Kidney epithelial cell (primary cell): Measurements from ENCODE around the gene LRRC9. TPM values are rescaled to one million over a fixed set of nuclear protein-coding genes. Genes with fewer than 3 reads are reported as not detected.

Experiments used
- DNase-seq: peaks from one replicate; pipeline ENCODE4 v3.0.0-alpha.2; 2010; ENCODE audit warnings: low read depth
- H3K27me3 ChIP-seq: 2 replicates; pipeline ENCODE4 v1.6.0; 2011; ENCODE audit warnings: low read length; ENCODE audit not compliant: control insufficient read depth, insufficient read depth
- H3K36me3 ChIP-seq: 2 replicates; pipeline ENCODE4 v1.5.1; 2011; ENCODE audit warnings: low read length; ENCODE audit not compliant: control insufficient read depth, insufficient read depth
- H3K4me3 ChIP-seq: 2 replicates; pipeline ENCODE4 v1.5.1; 2011; ENCODE audit warnings: low read depth, mild to moderate bottlenecking, control low read depth, low read length
- total RNA-seq: library from RNA; depleted of rRNA; stranded (reverse); fragments of >200 nt; gene quantifications from 2 replicates; pipeline ENCODE4 v1.2.3, GENCODE V29; 2015
- TF ChIP-seq, protein P1 (sequence below): IDR thresholded peaks from 2 replicates; pipeline ENCODE4 v1.5.1; 2011; ENCODE audit warnings: mild to moderate bottlenecking, moderate library complexity, low read length, control low read depth, inconsistent platforms; ENCODE audit not compliant: insufficient read depth, poor library complexity, severe bottlenecking

Gene LRRC9
- total RNA-seq, 1 donor from 2014 or later = not detected

DNA sequence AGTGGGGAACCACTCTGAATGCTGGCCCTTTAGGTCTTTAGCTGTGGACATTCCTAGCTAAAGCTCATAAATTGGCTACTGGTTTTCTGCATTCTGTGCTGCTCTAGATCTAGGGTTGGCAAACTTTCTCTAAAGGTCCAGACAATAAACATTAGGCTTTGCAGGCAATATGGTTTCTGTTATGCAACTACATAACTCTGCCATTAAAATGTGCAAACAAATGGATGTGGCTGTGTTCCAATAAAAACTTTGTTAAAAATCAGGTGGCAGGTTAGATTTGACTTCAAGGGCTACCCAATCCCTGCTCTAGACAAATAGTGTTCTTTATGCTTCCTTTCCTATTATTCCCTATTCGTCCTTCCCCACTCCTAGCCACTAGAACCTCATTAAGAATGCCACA lies 6.8 kb upstream of the LRRC9 start:
- DNase-seq = no peak
- Histone ChIP-seq H3K4me3 (no peak overlapping the region), H3K27me3 (no peaks in the 10 kb centered on the region), H3K36me3 (no peaks in the 10 kb centered on the region)
- TF ChIP-seq, protein P1, sequence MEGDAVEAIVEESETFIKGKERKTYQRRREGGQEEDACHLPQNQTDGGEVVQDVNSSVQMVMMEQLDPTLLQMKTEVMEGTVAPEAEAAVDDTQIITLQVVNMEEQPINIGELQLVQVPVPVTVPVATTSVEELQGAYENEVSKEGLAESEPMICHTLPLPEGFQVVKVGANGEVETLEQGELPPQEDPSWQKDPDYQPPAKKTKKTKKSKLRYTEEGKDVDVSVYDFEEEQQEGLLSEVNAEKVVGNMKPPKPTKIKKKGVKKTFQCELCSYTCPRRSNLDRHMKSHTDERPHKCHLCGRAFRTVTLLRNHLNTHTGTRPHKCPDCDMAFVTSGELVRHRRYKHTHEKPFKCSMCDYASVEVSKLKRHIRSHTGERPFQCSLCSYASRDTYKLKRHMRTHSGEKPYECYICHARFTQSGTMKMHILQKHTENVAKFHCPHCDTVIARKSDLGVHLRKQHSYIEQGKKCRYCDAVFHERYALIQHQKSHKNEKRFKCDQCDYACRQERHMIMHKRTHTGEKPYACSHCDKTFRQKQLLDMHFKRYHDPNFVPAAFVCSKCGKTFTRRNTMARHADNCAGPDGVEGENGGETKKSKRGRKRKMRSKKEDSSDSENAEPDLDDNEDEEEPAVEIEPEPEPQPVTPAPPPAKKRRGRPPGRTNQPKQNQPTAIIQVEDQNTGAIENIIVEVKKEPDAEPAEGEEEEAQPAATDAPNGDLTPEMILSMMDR = no peak

DNA sequence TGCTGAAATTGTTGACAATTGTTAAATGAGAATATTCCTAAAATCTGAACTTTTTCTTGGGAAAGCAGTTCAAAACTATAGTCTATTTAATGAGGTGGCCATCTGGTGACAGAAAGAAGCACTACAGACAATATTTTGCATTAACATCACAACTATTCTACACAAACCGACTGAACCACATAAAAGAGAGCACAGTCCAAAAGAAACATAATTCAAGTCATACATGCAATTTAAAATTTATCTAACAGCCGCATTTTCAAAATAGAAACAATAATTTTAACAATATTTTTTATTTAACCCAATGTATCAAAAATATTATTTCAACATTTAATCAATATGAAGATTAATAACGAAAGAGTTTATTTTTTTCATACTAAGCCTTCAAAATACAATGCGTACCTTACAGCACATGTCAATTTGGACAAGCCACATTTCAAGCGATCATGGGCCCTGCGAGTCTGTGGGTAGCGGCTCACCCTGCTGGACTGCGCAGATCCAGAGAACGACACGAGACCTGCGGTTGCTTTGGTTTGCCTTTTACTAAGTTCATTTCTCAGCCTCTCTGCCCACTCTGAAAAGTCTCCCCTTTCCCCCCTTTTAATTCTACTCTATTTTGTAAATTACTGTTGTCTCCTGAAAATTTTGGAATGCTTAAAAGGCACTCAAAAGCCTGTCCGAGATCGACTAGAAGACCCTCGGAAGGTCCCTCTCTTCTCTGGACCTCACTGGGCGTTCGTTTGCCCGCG lies 947 bp upstream of the LRRC9 start:
- DNase-seq = no peak
- Histone ChIP-seq H3K36me3 (no peaks in the 10 kb centered on the region), H3K27me3 (peaks cover 7% of the 10 kb centered on the region), H3K4me3 (peak overlapping the region; percentile 46)
- TF ChIP-seq, protein P1 = peak; percentile 33

DNA sequence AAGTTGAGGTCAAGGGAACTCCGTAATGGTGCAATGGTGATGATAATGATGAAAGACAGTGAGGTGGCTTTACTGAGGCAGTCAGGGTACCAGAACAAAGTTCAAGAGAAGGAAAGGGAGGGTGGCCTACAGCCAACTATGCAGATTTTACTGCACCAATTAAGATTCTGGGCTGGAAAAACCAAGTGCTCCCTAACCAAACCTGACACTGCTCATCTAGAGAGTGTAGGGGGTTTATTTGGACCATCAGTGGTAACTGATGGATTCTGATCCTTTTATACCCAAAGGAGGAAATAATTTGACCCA lies 387 bp downstream of the LRRC9 start:
- peaks cover 7% of the 10 kb centered on the region for H3K27me3 ChIP-seq
- H3K36me3 ChIP-seq = no peaks in the 10 kb centered on the region
- TF ChIP-seq, protein P1 = no peak
- H3K4me3 ChIP-seq = no peak overlapping the region
- no peak for DNase-seq

DNA sequence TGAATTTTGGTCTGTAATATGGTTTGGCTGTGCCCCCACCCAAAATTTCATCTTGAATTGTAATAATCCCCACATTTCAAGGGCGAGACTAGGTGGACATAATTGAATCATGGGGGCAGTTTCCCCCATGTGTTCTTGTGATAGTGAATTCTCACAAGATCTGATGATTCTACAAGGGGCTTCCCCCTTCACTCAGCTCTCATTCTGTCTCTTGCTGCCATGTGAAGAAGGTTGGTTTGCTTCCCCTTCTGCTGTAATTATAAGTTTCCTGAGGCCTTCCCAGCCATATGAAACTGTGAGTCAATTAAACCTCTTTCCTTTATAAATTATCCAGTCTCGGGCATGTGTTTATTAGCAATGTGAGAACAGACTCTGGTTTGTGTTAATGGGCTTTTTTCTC lies 5.9 kb downstream of the LRRC9 start:
- Histone ChIP-seq H3K27me3 (no peaks in the 10 kb centered on the region), H3K4me3 (no peak overlapping the region), H3K36me3 (no peaks in the 10 kb centered on the region)
- TF ChIP-seq, protein P1 = no peak
- DNase-seq = no peak

DNA sequence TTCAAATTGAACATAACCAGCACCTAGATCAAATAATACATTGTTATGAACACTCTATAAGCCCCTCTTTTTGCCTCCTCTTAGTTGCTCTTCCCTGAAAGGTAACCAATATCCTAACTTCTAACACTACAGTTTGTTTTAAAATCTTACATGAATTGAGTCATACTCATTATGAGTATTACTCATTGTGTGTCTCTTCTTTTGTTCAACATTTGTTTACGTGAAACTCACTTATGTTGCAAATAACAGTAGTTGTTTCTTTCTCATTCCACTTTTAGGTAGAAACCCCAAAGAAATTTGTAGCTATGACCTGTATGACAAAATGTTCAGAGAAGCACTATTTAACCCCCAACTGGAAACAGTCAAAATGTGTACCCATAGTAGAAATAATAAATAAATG lies 6.6 kb downstream of the LRRC9 start:
- H3K36me3 ChIP-seq = no peaks in the 10 kb centered on the region
- no peak overlapping the region for H3K4me3 ChIP-seq
- TF ChIP-seq, protein P1 = no peak
- no peak for DNase-seq
- H3K27me3 ChIP-seq = no peaks in the 10 kb centered on the region

DNA sequence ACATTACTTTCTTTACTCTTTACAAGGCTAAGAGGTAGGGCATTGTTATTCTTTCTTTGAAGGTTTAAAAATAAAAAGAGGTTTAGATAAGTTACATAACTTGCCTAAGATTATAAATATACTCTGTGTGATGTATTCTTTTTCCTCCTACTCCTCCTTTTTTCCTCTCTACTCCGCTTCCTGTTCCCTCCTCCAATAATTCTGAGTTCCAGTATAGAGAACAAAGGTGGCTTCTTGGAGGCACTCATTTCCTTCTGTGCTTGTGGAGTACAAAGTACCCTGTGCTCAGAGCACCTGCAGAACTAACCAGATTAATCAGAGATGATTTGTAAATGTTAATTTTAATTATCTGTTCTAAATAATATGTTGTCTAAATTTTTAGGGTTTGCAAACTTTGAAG lies 11.3 kb downstream of the LRRC9 start:
- Histone ChIP-seq H3K4me3 (no peak overlapping the region), H3K27me3 (no peaks in the 10 kb centered on the region), H3K36me3 (no peaks in the 10 kb centered on the region)
- DNase-seq = no peak
- TF ChIP-seq, protein P1 = no peak
